HG03097 (cell line): ENCODE measurements around the gene NIN.

Source experiments
- ATAC-seq: cut with Tn5 transposase; IDR thresholded peaks from one replicate; pipeline ENCODE4 v1.9.1; 2021; ENCODE audit not compliant: unreplicated experiment, low FRiP score

Gene NIN

GRCh38 chr14:50795909-50796308 lies 35.1 kb downstream of the NIN start:
- no peak for ATAC-seq

DNA sequence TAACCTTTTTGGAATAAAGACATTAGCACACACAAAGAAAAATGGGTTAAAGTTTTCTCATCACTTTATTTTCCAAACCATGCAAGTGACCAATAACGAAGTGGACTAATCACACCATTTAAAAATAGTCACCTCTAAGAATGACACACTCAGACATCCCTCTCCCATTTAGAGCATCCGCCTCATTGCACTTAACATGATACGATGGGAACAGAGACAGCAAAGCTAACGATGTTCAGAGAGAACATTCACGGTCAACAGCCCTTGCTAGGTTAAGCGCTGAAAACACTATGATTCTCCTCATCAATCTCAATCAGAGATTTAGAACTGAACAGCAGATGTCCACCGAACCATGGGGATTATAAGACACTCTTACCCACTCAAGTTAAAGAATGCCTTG lies 35.8 kb downstream of the NIN start:
- ATAC-seq: no peak

GRCh38 chr14:50794068-50794645 lies 36.8 kb downstream of the NIN start:
- ATAC-seq: no peak

DNA sequence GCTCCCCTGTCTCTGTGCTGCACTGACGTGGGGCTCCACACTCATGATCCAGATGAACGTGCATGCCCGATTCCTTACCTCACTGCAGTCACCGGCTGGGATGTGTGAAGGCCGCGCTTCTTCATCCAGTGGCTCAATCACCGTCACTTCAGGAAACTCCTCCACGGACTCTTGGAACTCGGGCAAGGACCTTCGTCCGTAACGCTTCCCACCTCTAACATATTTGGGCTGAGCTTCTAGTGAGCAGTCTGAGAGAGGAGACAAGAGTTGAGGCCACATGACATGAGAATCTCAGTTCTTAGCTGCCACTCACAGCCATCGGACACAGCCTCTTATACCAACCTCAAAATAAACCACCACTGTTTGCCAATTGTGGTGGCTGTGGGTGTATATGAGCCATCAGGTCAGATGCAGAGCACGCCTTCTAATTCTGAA lies 38.3 kb downstream of the NIN start:
- ATAC-seq: no peak

- ATAC-seq: no peak
Measured at GRCh38 chr14:50792051-50792477, 38.9 kb downstream of the NIN start.

- no peak for ATAC-seq
Measured at GRCh38 chr14:50791201-50791600, 39.8 kb downstream of the NIN start.

- no peak for ATAC-seq
Measured at GRCh38 chr14:50790589-50790988, 40.4 kb downstream of the NIN start.

DNA sequence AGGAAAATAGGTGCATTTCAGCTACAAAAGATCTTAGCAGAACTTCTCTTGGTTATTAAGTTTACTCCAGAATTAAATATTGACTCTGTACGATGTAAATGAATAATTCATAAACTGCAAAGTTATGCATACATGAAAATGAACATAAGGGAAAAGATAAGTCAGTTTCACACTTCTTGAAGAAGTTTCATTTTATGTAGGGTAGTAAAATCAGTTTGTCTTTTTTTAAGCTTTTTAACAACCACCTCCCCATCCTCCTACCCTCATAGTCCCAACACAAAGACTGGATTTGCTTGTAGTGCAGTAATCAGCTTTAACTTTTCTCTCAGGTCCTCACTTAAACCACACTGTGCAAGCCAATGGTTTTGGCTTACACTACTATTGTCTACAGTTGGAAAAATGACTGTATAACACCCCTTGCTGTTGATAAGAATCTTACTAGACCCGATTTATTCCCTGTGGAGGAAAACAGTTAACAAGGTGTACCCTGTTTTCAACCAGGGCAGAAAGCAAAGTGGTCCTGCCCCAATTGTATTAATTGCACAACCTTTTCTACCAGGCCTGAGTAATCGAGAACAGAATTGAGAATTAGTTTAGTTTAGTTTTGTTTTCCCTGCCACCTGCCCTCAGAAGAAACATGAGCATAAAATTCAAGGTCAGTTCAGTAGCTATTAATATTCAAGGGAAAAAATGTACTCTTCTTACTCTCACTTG lies 44.1 kb downstream of the NIN start:
- no peak for ATAC-seq

- no peak for ATAC-seq
Measured at GRCh38 chr14:50785457-50786063, 45.4 kb downstream of the NIN start.

DNA sequence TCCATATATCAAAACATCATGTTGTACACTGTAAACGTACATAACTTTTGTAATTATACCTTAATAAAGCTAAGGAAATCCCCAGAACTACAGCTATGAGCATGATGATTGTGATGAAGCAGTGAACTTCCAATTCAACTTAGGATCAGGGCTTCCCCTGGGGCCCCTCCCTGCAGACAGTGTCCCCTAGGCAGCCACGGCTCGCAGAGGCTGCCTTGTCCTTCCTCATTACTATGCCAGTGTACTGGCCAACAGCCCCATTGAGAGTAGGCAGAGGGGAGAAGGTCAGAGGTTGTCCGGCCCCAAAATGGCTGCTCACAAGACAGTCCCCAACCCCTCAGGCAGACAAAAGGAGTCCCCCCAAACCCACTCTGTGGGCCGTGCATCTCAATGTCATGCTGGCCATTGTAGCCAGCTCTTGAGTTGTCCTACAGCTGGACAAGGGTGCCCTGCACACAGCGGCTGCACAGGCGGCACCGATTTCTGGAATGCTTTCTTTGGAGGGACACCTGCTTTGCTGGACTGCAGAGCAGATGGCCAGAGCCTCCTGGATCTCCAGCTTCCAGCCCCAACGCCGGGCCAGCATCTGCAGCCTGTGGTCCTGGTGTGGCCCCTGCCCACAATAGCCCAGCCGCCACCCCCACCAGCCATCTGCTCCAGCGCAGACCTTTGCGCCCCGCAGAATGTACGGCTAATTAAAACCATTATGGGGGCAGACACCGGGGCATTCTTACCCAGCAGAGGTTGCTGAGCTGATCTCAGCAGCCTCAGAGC lies 46.1 kb downstream of the NIN start:
- no peak for ATAC-seq

DNA sequence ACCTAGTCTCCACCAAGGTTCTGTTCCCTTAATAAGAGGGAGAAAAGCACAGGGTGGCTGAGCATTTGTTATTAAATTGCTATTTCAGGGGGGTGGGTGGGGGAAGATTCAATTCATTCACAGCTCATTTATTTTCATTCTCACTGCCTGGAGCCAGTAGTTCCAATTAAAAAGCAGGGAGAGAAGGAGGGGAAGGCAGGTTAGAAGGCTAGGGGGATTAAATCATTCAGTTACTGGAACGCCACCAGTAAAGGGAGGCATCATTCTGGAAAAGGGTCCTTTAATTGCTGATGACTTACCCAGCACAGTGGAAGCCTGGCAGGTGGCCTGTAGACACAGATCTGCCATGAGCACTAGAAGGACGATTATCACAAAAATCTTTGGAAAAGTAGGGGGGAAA lies 47.4 kb downstream of the NIN start:
- ATAC-seq: no peak

GRCh38 chr14:50780393-50780792 lies 50.6 kb downstream of the NIN start:
- no peak for ATAC-seq

- no peak for ATAC-seq
Measured at GRCh38 chr14:50778721-50779483, 52.1 kb downstream of the NIN start.

DNA sequence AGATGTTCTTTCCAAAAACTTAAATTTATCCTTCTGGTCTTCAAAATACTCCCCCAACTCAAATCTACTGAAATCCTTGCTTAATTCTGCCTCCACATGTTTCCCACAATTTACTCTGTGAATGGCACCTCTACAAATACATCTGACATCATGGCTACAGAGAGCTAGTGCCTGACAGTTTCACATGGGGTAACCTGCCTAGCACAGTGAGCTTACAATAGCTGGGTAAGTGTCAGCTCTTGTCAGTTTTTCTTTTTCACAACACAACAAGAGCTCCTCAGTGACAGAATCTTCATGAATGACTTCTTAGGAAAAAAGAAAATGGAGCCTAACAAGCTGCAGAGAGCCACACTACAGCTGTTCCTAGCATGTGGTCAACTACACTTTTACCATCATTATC lies 54.4 kb downstream of the NIN start:
- no peak for ATAC-seq

DNA sequence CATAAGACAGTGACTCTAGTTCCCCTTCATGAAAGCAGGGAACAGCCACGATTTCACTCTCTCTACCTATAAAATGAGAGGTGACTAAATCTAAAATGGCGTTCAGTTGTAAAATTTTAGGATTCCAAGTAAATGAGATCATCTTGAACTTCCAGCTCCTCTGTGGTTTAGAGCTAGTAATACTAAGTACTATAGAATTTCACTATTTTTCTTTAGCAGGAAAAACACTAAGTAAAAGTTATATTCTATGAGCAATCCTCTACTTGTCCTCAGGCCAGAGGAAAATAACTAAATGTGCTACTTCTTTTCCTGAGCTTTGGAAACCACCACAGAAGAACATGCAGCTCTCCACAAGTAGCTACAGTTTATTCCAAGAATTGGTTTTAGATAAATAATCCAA lies 55.6 kb downstream of the NIN start:
- ATAC-seq: no peak

DNA sequence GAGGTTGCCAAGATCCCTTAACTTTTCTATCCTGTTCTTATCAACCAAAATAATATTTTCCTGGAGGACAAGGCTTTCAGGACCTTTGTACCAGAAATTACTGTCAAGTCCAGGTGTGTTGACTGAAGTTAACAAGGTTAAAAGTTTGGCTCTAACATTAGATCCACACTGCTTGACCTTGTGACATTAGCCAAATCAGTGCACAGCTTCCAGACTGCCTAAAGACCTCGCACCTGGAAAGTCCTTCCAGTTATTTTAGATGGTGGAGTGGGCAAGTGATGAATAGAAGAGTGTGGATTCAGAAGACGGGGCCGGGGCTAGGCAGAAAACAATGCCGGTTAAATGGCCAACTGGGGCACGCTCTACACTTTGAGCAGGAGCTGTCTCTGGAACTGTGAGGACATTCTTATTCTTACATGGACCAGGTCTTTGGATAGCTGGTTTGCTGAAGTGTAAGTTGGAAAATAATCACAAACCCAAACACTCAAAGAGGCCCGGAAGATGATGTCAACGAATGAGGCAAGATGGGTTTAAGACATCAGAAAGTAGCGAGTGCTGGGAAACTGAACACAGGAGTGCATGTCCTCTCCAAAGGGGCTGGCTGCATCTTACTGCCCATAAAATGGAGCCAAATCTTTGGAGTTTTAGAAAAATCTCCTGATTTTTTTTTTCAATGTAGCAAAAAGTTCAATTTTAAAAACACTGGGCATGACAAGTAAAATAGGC lies 56.3 kb downstream of the NIN start:
- no peak for ATAC-seq

GRCh38 chr14:50773632-50774541 lies 57.1 kb downstream of the NIN start:
- no peak for ATAC-seq

DNA sequence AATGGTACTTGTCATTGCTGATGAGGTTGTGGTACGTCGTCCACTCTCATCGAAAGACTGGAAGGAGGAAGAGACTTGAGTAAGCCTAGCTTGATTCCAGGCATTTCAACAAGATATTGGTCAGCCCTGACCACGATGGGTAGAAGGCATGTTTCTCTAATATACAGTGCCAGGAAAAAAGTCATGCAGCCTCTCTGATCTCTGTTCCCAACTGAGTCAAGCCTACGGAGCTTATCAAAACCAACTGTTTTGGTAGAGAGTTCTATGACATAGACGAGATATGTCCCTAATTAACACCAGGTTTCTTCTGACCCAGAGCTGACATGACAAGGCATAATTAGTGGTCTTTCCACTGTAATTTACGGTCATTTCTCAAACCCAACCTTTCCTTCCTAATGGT lies 58.5 kb downstream of the NIN start:
- ATAC-seq: no peak

DNA sequence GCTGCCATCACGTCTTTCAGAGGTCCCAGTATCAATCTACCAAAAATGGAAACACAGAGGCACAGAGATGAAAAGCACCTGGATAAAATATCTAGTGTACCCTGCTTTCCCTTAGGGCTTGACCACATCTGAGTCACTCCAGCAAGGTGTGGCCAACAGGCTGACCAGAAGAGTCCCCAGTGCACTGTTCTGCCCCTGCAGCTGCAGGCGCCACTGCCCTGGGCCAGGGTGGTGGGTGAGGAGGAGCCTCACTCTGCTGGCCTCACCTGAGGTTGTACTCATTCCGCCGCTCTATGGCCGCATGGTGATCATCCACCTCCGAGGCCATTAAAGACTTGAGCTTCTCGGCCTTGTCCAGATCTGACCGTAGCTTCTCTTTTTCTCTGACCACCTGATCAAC lies 60.4 kb downstream of the NIN start:
- no peak for ATAC-seq
